ENCODE data around the gene ARHGEF33.

The ARHGEF33 gene

GRCh38 chr2:38948995-38949394 lies 59.3 kb downstream of the ARHGEF33 start:
- no peak for TF ChIP-seq NFIC (IDR thresholded peaks at IDR 0.05)
- no peak for TF ChIP-seq USF1 (IDR thresholded peaks at IDR 0.05)
- no peak for TF ChIP-seq TEAD4 (IDR thresholded peaks at IDR 0.05)
- no peak for TF ChIP-seq ZBTB7A (IDR thresholded peaks at IDR 0.05; ENCODE audit: low read depth)
- TF ChIP-seq EP300 (IDR thresholded peaks at IDR 0.05; ENCODE audit: borderline replicate concordance), result no peak
- TF ChIP-seq TAF1 (IDR thresholded peaks at IDR 0.05; ENCODE audit: low read depth), result no peak
- TF ChIP-seq CREB1 (IDR thresholded peaks at IDR 0.05; ENCODE audit: low read depth), result no peak
- TF ChIP-seq TCF12 (IDR thresholded peaks at IDR 0.05; ENCODE audit: low read depth), result no peak
- TF ChIP-seq FOXM1 (IDR thresholded peaks at IDR 0.05; ENCODE audit: borderline replicate concordance, low read depth), result no peak
- TF ChIP-seq REST (IDR thresholded peaks at IDR 0.05; ENCODE audit: low read depth), result no peak
- TF ChIP-seq MAX (IDR thresholded peaks at IDR 0.05), result no peak

- no peak for TF ChIP-seq RAD21 (IDR thresholded peaks at IDR 0.05; ENCODE audit: low read depth)
- TF ChIP-seq YY1 (IDR thresholded peaks at IDR 0.05; ENCODE audit: low read depth), result no peak
- TF ChIP-seq TEAD4 (IDR thresholded peaks at IDR 0.05), result no peak
- TF ChIP-seq EP300 (IDR thresholded peaks at IDR 0.05; ENCODE audit: borderline replicate concordance), result no peak
- no peak for TF ChIP-seq CEBPB (IDR thresholded peaks at IDR 0.05)
- TF ChIP-seq REST (IDR thresholded peaks at IDR 0.05; ENCODE audit: low read depth), result no peak
- no peak for TF ChIP-seq EGR1 (IDR thresholded peaks at IDR 0.05)
- no peak for TF ChIP-seq MAX (IDR thresholded peaks at IDR 0.05)
- no peak for TF ChIP-seq USF1 (IDR thresholded peaks at IDR 0.05)
- TF ChIP-seq TAF1 (IDR thresholded peaks at IDR 0.05; ENCODE audit: low read depth), result no peak
- no peak for TF ChIP-seq FOXM1 (IDR thresholded peaks at IDR 0.05; ENCODE audit: borderline replicate concordance, low read depth)
- no peak for TF ChIP-seq ZBTB7A (IDR thresholded peaks at IDR 0.05; ENCODE audit: low read depth)
- no peak for TF ChIP-seq TCF12 (IDR thresholded peaks at IDR 0.05; ENCODE audit: low read depth)
- no peak for TF ChIP-seq NFIC (IDR thresholded peaks at IDR 0.05)
- no peak for TF ChIP-seq CREB1 (IDR thresholded peaks at IDR 0.05; ENCODE audit: low read depth)
These were observed 62.1 kb downstream of the ARHGEF33 start for GRCh38 chr2:38951766-38952165.

- TF ChIP-seq YY1 (IDR thresholded peaks at IDR 0.05; ENCODE audit: low read depth) (no peak), TEAD4 (IDR thresholded peaks at IDR 0.05) (no peak), CEBPB (IDR thresholded peaks at IDR 0.05) (no peak), EP300 (IDR thresholded peaks at IDR 0.05; ENCODE audit: borderline replicate concordance) (no peak), MAX (IDR thresholded peaks at IDR 0.05) (no peak), NFIC (IDR thresholded peaks at IDR 0.05) (no peak), RAD21 (IDR thresholded peaks at IDR 0.05; ENCODE audit: low read depth) (no peak), USF1 (IDR thresholded peaks at IDR 0.05) (no peak), EGR1 (IDR thresholded peaks at IDR 0.05) (no peak), CREB1 (IDR thresholded peaks at IDR 0.05; ENCODE audit: low read depth) (no peak), REST (IDR thresholded peaks at IDR 0.05; ENCODE audit: low read depth) (no peak), FOXM1 (IDR thresholded peaks at IDR 0.05; ENCODE audit: borderline replicate concordance, low read depth) (no peak), ZBTB7A (IDR thresholded peaks at IDR 0.05; ENCODE audit: low read depth) (no peak), TCF12 (IDR thresholded peaks at IDR 0.05; ENCODE audit: low read depth) (no peak), TAF1 (IDR thresholded peaks at IDR 0.05; ENCODE audit: low read depth) (no peak)
These were observed 68.3 kb downstream of the ARHGEF33 start for GRCh38 chr2:38957972-38958371.

- TF ChIP-seq EGR1 (IDR thresholded peaks at IDR 0.05) (no peak), CREB1 (IDR thresholded peaks at IDR 0.05; ENCODE audit: low read depth) (no peak), TCF12 (IDR thresholded peaks at IDR 0.05; ENCODE audit: low read depth) (no peak), CEBPB (IDR thresholded peaks at IDR 0.05) (no peak), MAX (IDR thresholded peaks at IDR 0.05) (no peak)
These were observed 69.8 kb downstream of the ARHGEF33 start for GRCh38 chr2:38959466-38959865.

Measured in Ishikawa (cell line).